HEK293 (cell line): ENCODE results near the gene RPS18.

Experiments
- BCL11B ChIP-seq: fragments of 450-650 bp; formaldehyde crosslinking; IDR thresholded peaks from 2 replicates; pipeline ENCODE4 v1.5.1; 2016; ENCODE audit warnings: low read depth, missing biosample characterization, missing genetic modification characterization
- GLI2 ChIP-seq: fragments of 450-650 bp; formaldehyde crosslinking; IDR thresholded peaks from 2 replicates; pipeline ENCODE4; 2017; ENCODE audit warnings: missing biosample characterization, missing genetic modification characterization, low read depth, borderline replicate concordance
- HOXA7 ChIP-seq: sonication (generic); formaldehyde crosslinking; IDR thresholded peaks from 2 replicates; pipeline ENCODE4 v1.8.1; 2022; ENCODE audit warnings: missing genetic modification reagents, borderline replicate concordance
- IKZF3 ChIP-seq: fragments of 450-650 bp; IDR thresholded peaks from 2 replicates; pipeline ENCODE4 v1.5.0; 2018; ENCODE audit warnings: missing biosample characterization, mild to moderate bottlenecking, missing genetic modification characterization, moderate library complexity
- KLF7 ChIP-seq: fragments of 450-650 bp; formaldehyde crosslinking; IDR thresholded peaks from 2 replicates; pipeline ENCODE4 v1.5.1; 2016; ENCODE audit warnings: missing biosample characterization, missing genetic modification characterization, borderline replicate concordance
- OSR2 ChIP-seq: fragments of 450-650 bp; formaldehyde crosslinking; IDR thresholded peaks from 2 replicates; pipeline ENCODE4 v1.5.1; 2016; ENCODE audit warnings: missing biosample characterization, missing genetic modification characterization
- REST ChIP-seq: fragments of 450-650 bp; formaldehyde crosslinking; IDR thresholded peaks from 2 replicates; pipeline ENCODE4 v1.5.1; 2016; ENCODE audit warnings: missing biosample characterization, missing genetic modification characterization
- SCRT2 ChIP-seq: fragments of 450-650 bp; formaldehyde crosslinking; IDR thresholded peaks from 2 replicates; pipeline ENCODE4 v1.5.1; 2016; ENCODE audit warnings: missing biosample characterization, missing genetic modification characterization
- ZFHX2 ChIP-seq: fragments of 450-650 bp; formaldehyde crosslinking; conservative IDR thresholded peaks from 2 replicates; pipeline ENCODE4 v1.5.1; 2016; ENCODE audit warnings: missing biosample characterization, missing genetic modification characterization
- ZNF121 ChIP-seq: fragments of 450-650 bp; formaldehyde crosslinking; IDR thresholded peaks from 2 replicates; pipeline ENCODE4 v1.5.1; 2016; ENCODE audit warnings: missing biosample characterization, missing genetic modification characterization
- ZNF138 ChIP-seq: fragments of 450-650 bp; formaldehyde crosslinking; IDR thresholded peaks from 2 replicates; pipeline ENCODE4 v1.5.1; 2016; ENCODE audit warnings: missing biosample characterization, missing genetic modification characterization, borderline replicate concordance
- ZNF23 ChIP-seq: fragments of 450-650 bp; formaldehyde crosslinking; IDR thresholded peaks from 2 replicates; pipeline ENCODE4 v1.5.1; 2016; ENCODE audit warnings: missing biosample characterization, missing genetic modification characterization, borderline replicate concordance
- ZNF239 ChIP-seq: fragments of 450-650 bp; formaldehyde crosslinking; IDR thresholded peaks from 2 replicates; pipeline ENCODE4 v1.5.1; 2016; ENCODE audit warnings: missing biosample characterization, missing genetic modification characterization
- ZNF404 ChIP-seq: fragments of 450-650 bp; formaldehyde crosslinking; IDR thresholded peaks from 2 replicates; pipeline ENCODE4 v1.5.1; 2017; ENCODE audit warnings: missing biosample characterization, missing genetic modification characterization
- ZNF426 ChIP-seq: fragments of 450-650 bp; formaldehyde crosslinking; IDR thresholded peaks from 2 replicates; pipeline ENCODE4 v1.5.1; 2017; ENCODE audit warnings: missing biosample characterization, missing genetic modification characterization, mild to moderate bottlenecking, inconsistent platforms, moderate library complexity
- ZNF501 ChIP-seq: fragments of 450-650 bp; formaldehyde crosslinking; IDR thresholded peaks from 2 replicates; pipeline ENCODE4 v1.5.1; 2016; ENCODE audit warnings: missing biosample characterization, missing genetic modification characterization
- ZNF529 ChIP-seq: fragments of 450-650 bp; formaldehyde crosslinking; IDR thresholded peaks from 2 replicates; pipeline ENCODE4 v1.5.1; 2017; ENCODE audit warnings: missing genetic modification characterization, missing biosample characterization; ENCODE audit not compliant: insufficient replicate concordance
- ZNF560 ChIP-seq: fragments of 450-650 bp; formaldehyde crosslinking; IDR thresholded peaks from 2 replicates; pipeline ENCODE4 v1.5.1; 2017; ENCODE audit warnings: missing biosample characterization, missing genetic modification characterization, borderline replicate concordance
- ZNF76 ChIP-seq: fragments of 450-650 bp; formaldehyde crosslinking; IDR thresholded peaks from 2 replicates; pipeline ENCODE4; 2016; ENCODE audit warnings: low read depth, missing biosample characterization, missing genetic modification characterization, borderline replicate concordance
- ZNF776 ChIP-seq: fragments of 450-650 bp; formaldehyde crosslinking; IDR thresholded peaks from 2 replicates; pipeline ENCODE4 v1.5.0; 2017; ENCODE audit warnings: missing biosample characterization, missing genetic modification characterization, borderline replicate concordance
- ZNF791 ChIP-seq: fragments of 450-650 bp; formaldehyde crosslinking; IDR thresholded peaks from 2 replicates; pipeline ENCODE4 v1.5.1; 2016; ENCODE audit warnings: missing biosample characterization, missing genetic modification characterization
- ZSCAN23 ChIP-seq: fragments of 450-650 bp; formaldehyde crosslinking; IDR thresholded peaks from 2 replicates; pipeline ENCODE4 v1.5.1; 2016; ENCODE audit warnings: missing biosample characterization, missing genetic modification characterization
- ZXDB ChIP-seq: fragments of 450-650 bp; formaldehyde crosslinking; IDR thresholded peaks from 2 replicates; pipeline ENCODE4 v1.5.1; 2016; ENCODE audit warnings: missing biosample characterization, missing genetic modification characterization
- TF ChIP-seq, protein P1 (sequence below): fragments of 450-650 bp; formaldehyde crosslinking; IDR thresholded peaks from 2 replicates; pipeline ENCODE4 v1.5.1; 2016; ENCODE audit warnings: missing biosample characterization, missing genetic modification characterization
- TF ChIP-seq, protein P2 (sequence below): fragments of 450-650 bp; IDR thresholded peaks from 2 replicates; pipeline ENCODE4 v1.5.1; 2018; ENCODE audit warnings: missing biosample characterization, missing genetic modification characterization
- TF ChIP-seq, protein P3 (sequence below): fragments of 450-650 bp; formaldehyde crosslinking; IDR thresholded peaks from 2 replicates; pipeline ENCODE4 v1.5.1; 2016; ENCODE audit warnings: missing biosample characterization, missing genetic modification characterization
- TF ChIP-seq, protein P4 (sequence below): fragments of 450-650 bp; formaldehyde crosslinking; IDR thresholded peaks from 2 replicates; pipeline ENCODE4 v1.5.1; 2016; ENCODE audit warnings: missing biosample characterization, missing genetic modification characterization

The RPS18 gene

GRCh38 chr6:33320315-33321181, 48.7 kb downstream of the RPS18 start (continued):
- TF ChIP-seq ZNF560 (tag by site-specific recombination) = no peak
- TF ChIP-seq ZNF404 (tag by site-specific recombination) = no peak
- no peak for TF ChIP-seq ZNF23 (tag by site-specific recombination)
- no peak for TF ChIP-seq ZNF76 (tag by site-specific recombination)
- TF ChIP-seq ZNF791 (tag by site-specific recombination) = no peak
- peak; percentile 28; the same call in 1 of the 2 replicates for TF ChIP-seq OSR2
- no peak for TF ChIP-seq GLI2 (tag by site-specific recombination)
- TF ChIP-seq ZNF501 (tag by site-specific recombination) = no peak; the same call in 1 of the 2 replicates
- no peak; the same call in 1 of the 2 replicates for TF ChIP-seq IKZF3 (tag by site-specific recombination)
- no peak for TF ChIP-seq ZNF529
- peak; percentile 68 for TF ChIP-seq SCRT2 (tag by site-specific recombination)
- no peak for TF ChIP-seq ZNF121 (tag by site-specific recombination)
- TF ChIP-seq ZNF239 (tag by site-specific recombination) = no peak
- TF ChIP-seq ZNF776 (tag by site-specific recombination) = no peak
- TF ChIP-seq, protein P1, sequence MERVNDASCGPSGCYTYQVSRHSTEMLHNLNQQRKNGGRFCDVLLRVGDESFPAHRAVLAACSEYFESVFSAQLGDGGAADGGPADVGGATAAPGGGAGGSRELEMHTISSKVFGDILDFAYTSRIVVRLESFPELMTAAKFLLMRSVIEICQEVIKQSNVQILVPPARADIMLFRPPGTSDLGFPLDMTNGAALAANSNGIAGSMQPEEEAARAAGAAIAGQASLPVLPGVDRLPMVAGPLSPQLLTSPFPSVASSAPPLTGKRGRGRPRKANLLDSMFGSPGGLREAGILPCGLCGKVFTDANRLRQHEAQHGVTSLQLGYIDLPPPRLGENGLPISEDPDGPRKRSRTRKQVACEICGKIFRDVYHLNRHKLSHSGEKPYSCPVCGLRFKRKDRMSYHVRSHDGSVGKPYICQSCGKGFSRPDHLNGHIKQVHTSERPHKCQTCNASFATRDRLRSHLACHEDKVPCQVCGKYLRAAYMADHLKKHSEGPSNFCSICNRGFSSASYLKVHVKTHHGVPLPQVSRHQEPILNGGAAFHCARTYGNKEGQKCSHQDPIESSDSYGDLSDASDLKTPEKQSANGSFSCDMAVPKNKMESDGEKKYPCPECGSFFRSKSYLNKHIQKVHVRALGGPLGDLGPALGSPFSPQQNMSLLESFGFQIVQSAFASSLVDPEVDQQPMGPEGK (tag by site-specific recombination) = peak; percentile 76
- TF ChIP-seq, protein P2, sequence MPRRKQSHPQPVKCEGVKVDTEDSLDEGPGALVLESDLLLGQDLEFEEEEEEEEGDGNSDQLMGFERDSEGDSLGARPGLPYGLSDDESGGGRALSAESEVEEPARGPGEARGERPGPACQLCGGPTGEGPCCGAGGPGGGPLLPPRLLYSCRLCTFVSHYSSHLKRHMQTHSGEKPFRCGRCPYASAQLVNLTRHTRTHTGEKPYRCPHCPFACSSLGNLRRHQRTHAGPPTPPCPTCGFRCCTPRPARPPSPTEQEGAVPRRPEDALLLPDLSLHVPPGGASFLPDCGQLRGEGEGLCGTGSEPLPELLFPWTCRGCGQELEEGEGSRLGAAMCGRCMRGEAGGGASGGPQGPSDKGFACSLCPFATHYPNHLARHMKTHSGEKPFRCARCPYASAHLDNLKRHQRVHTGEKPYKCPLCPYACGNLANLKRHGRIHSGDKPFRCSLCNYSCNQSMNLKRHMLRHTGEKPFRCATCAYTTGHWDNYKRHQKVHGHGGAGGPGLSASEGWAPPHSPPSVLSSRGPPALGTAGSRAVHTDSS (tag by site-specific recombination) = no peak
- TF ChIP-seq ZNF138 (tag by site-specific recombination) = no peak
- TF ChIP-seq, protein P3, sequence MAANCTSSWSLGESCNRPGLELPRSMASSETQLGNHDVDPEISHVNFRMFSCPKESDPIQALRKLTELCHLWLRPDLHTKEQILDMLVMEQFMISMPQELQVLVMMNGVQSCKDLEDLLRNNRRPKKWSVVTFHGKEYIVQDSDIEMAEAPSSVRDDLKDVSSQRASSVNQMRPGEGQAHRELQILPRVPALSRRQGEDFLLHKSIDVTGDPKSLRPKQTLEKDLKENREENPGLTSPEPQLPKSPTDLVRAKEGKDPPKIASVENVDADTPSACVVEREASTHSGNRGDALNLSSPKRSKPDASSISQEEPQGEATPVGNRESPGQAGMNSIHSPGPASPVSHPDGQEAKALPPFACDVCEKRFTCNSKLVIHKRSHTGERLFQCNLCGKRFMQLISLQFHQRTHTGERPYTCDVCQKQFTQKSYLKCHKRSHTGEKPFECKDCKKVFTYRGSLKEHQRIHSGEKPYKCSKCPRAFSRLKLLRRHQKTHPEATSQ (tag by site-specific recombination) = 0 out of 2 replicates have a peak, but pooled peaks have one; percentile 19
- TF ChIP-seq ZFHX2 (tag by site-specific recombination) = peak; percentile 68
- no peak for TF ChIP-seq ZSCAN23 (tag by site-specific recombination)
- no peak for TF ChIP-seq KLF7 (tag by site-specific recombination)
- TF ChIP-seq HOXA7 (CRISPR knock-in tag) = no peak
- TF ChIP-seq ZNF426 (tag by site-specific recombination) = no peak
- no peak for TF ChIP-seq BCL11B
- TF ChIP-seq REST = no peak
- TF ChIP-seq, protein P4, sequence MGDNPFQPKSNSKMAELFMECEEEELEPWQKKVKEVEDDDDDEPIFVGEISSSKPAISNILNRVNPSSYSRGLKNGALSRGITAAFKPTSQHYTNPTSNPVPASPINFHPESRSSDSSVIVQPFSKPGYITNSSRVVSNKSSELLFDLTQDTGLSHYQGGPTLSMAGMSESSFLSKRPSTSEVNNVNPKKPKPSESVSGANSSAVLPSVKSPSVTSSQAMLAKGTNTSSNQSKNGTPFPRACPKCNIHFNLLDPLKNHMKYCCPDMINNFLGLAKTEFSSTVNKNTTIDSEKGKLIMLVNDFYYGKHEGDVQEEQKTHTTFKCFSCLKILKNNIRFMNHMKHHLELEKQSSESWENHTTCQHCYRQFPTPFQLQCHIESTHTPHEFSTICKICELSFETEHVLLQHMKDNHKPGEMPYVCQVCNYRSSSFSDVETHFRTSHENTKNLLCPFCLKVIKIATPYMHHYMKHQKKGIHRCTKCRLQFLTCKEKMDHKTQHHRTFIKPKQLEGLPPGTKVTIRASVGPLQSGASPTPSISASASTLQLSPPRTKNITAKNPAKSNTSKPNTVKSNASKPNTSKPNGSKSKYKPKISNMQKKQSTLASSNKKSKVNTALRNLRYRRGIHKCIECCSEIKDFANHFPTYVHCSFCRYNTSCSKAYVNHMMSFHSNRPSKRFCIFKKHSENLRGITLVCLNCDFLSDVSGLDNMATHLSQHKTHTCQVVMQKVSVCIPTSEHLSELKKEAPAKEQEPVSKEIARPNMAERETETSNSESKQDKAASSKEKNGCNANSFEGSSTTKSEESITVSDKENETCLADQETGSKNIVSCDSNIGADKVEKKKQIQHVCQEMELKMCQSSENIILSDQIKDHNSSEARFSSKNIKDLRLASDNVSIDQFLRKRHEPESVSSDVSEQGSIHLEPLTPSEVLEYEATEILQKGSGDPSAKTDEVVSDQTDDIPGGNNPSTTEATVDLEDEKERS (tag by site-specific recombination) = no peak; the same call in 1 of the 2 replicates
- TF ChIP-seq ZXDB (tag by site-specific recombination) = peak; percentile 65
